Measurements from ENCODE around the gene KLK8. TPM values are rescaled to one million over a fixed set of nuclear protein-coding genes. Genes with fewer than 3 reads are reported as not detected.

Gene KLK8
- total RNA-seq, 1 experiment from 2014 or later: 128 TPM

GRCh38 chr19:50947123-50947522 is 54.3 kb downstream of the KLK8 start:
- POLR2A ChIA-PET (ENCODE audit: unreplicated experiment): interaction anchor here (0.6 to 1.4 kb wide), 2 partner anchors 13 to 74 kb away, joined by 4 to 8 read pairs; no protein-coding TSS in a partner anchor
- H3K4me2 ChIP-seq: no peak overlapping the region
- DNase-seq: no peak
- peaks cover 14% of the 10 kb centered on the region for H3K36me3 ChIP-seq (ENCODE audit: low read depth)
- no peaks in the 10 kb centered on the region for H3K9me2 ChIP-seq (ENCODE audit: insufficient read depth)
- intact Hi-C loops (cut with micrococcal nuclease; ENCODE audit: unreplicated experiment): no loop called here
- H3K4me1 ChIP-seq (replicated peaks; ENCODE audit: insufficient read depth): peaks cover 12% of the 10 kb centered on the region; the same call in 1 of the 2 replicates
- peaks cover 57% of the 10 kb centered on the region for H3F3A ChIP-seq (ENCODE audit: insufficient read depth, low read depth)
- H3K9me3 ChIP-seq (ENCODE audit: insufficient read depth, low read depth): no peaks in the 10 kb centered on the region
- TF ChIP-seq CTCF (conservative IDR thresholded peaks at IDR 0.05) (no peak), EZH2 (IDR thresholded peaks at IDR 0.05; ENCODE audit: low read depth) (no peak)
- no TSS peak for BruUV-seq (replicated peaks)
- peaks cover 19% of the 10 kb centered on the region for H3K79me2 ChIP-seq (ENCODE audit: low read depth)
- H3K4me3 ChIP-seq: no peak overlapping the region
- peaks cover 4% of the 10 kb centered on the region for H4K20me1 ChIP-seq (ENCODE audit: insufficient read depth)
- no peak overlapping the region for H3K27ac ChIP-seq
- no peak overlapping the region for H2AFZ ChIP-seq
- CTCF ChIA-PET: no interaction called here
- no peaks in the 10 kb centered on the region for H3K27me3 ChIP-seq (ENCODE audit: insufficient read depth, low read depth)

Other genes starting within 250 kb of the KLK8 start
- not detected in 2 replicates for gene GPR32, start 231.1 kb downstream of the KLK8 start, total RNA-seq (2021)
- not detected in 2 replicates for gene ACP4, start 211.2 kb downstream of the KLK8 start, total RNA-seq (2021)
- not detected in 2 replicates for gene KLK1, start 177.8 kb downstream of the KLK8 start, total RNA-seq (2021)
- not detected in 2 replicates for gene KLK15, start 168.0 kb downstream of the KLK8 start, total RNA-seq (2021)
- not detected in 2 replicates for gene KLK3, start 146.7 kb downstream of the KLK8 start, total RNA-seq (2021)
- not detected in 2 replicates for gene KLK2, start 128.2 kb downstream of the KLK8 start, total RNA-seq (2021)
- not detected in 2 replicates for gene KLK4, start 90.2 kb downstream of the KLK8 start, total RNA-seq (2021)
- 405 and 412 TPM in 2 replicates for gene KLK5, start 48.6 kb downstream of the KLK8 start, total RNA-seq (2021)
- gene KLK6, start 32.0 kb downstream of the KLK8 start, total RNA-seq (2021): 490 and 581 TPM in 2 replicates
- 98.1 and 138 TPM in 2 replicates for gene KLK7, start 17.7 kb downstream of the KLK8 start, total RNA-seq (2021)
- gene KLK10, start 18.1 kb upstream of the KLK8 start, total RNA-seq (2021): 28.0 and 28.9 TPM in 2 replicates
- gene KLK11, start 25.0 kb upstream of the KLK8 start, total RNA-seq (2021): 1.5 and 1.6 TPM in 2 replicates
- not detected in 2 replicates for gene KLK12, start 33.4 kb upstream of the KLK8 start, total RNA-seq (2021)
- not detected in 2 replicates for gene KLK13, start 63.5 kb upstream of the KLK8 start, total RNA-seq (2021)
- gene KLK14, start 81.3 kb upstream of the KLK8 start, total RNA-seq (2021): 0.35 and 0.57 TPM in 2 replicates
- gene CTU1, start 106.8 kb upstream of the KLK8 start, total RNA-seq (2021): 7.2 and 12.6 TPM in 2 replicates
- not detected in 2 replicates for gene SIGLEC9, start 123.3 kb upstream of the KLK8 start, total RNA-seq (2021)
- not detected in 2 replicates for gene SIGLEC7, start 140.7 kb upstream of the KLK8 start, total RNA-seq (2021)
- not detected in 2 replicates for gene CD33, start 223.5 kb upstream of the KLK8 start, total RNA-seq (2021)
- not detected in 2 replicates for gene SIGLECL1, start 249.5 kb upstream of the KLK8 start, total RNA-seq (2021)